Psoas muscle (tissue), 8 donors: ENCODE data around the gene MAJIN. TPM values are rescaled to one million over a fixed set of nuclear protein-coding genes. Genes with fewer than 3 reads are reported as not detected.

Experiments used
- ATAC-seq, 4 donors: fragments of 200-7000 bp; cut with Tn5 transposase; one replicate each; pipeline ENCODE4 v1.9.1; 2020; ENCODE audit warnings: moderate library complexity in 3 of 4, mild to moderate bottlenecking in 2 of 4
- DNase-seq, 2 donors: peaks; one replicate each; pipeline ENCODE4 v3.0.0-alpha.2; 2020
- H3K27ac ChIP-seq: fragments of 200-600 bp; one replicate; pipeline ENCODE4 v1.8.0; 2022
- H3K27me3 ChIP-seq, 3 donors: fragments of 200-600 bp in 1 of 3; one replicate each; pipeline versions ENCODE4 v1.6.1 to v1.8.0; 2013 to 2022; ENCODE audit warnings: low read length in 2 of 3, mild to moderate bottlenecking in 2 of 3, moderate library complexity in 1 of 3; ENCODE audit not compliant: insufficient read depth in 3 of 3
- H3K36me3 ChIP-seq, 2 donors: fragments of 200-600 bp in 1 of 2; one replicate each; pipeline versions ENCODE4 v1.6.1 to v1.8.0; 2013 to 2022; ENCODE audit warnings: low read depth in 1 of 2, mild to moderate bottlenecking in 1 of 2, moderate library complexity in 1 of 2; ENCODE audit not compliant: insufficient read depth in 1 of 2
- H3K4me1 ChIP-seq: fragments of 200-600 bp; one replicate; pipeline ENCODE4 v1.8.0; 2022
- H3K4me3 ChIP-seq: fragments of 200-600 bp; one replicate; pipeline ENCODE4 v1.8.0; 2022; ENCODE audit warnings: mild to moderate bottlenecking
- H3K9me3 ChIP-seq: fragments of 200-600 bp; one replicate; pipeline ENCODE4 v1.8.0; 2022
- WGBS, 3 donors: extraction: QIAGEN DNeasy Blood & Tissue Kit; methylation state at CpG; one replicate each; pipeline versions ENCODE4 v1.1.6 to v1.1.7; 2013; 5-methylcytosine and 5-hydroxymethylcytosine counted together
- intact Hi-C, 2 donors: fragments of 100-400 bp; cut with DNase I; formaldehyde crosslinking; loops; one replicate each; pipeline versions ENCODE4 v1.11.0 to v1.14.2; 2022
- polyA plus RNA-seq, 3 donors: library from polyadenylated mRNA; stranded (reverse); fragments of 200-250 nt; gene quantifications; one replicate each; pipeline ENCODE4 v1.2.3, GENCODE V29; 2013
- total RNA-seq, 4 donors: library from RNA; stranded (reverse); fragmentation: NEBNext Ultra II Directional in 2 of 4; extraction: Animal tissue kit (Norgen Biotek cat#: 25700) in 2 of 4; gene quantifications; one replicate each; pipeline versions ENCODE4 v1.2.1 to v1.2.4, GENCODE V29; 2021 to 2023
- TF ChIP-seq, protein P1 (sequence below): fragments of 200-600 bp; IDR thresholded peaks from one replicate; pipeline ENCODE4 v1.8.0; 2022; ENCODE audit warnings: antibody characterized with exemption
- donor health status: healthy with polysubstance abuse.
- donor health status: DM: no; HTN: no; CAD: no; lungs with moderate emphysema.
- donor health status: Bipolar disorder and iron deficiency.
- donor health status: healthy.
- donor health status: DM: yes; HTN: yes; CAD: no.
- donor health status: DM: no; HTN: no; CAD: no.
- donor health status: DM: no; HTN: no; CAD: no.
- donor health status: DM: yes; HTN: yes; CAD: no.

MAJIN gene
- total and polyA plus RNA-seq, 7 donors, result not detected

DNA sequence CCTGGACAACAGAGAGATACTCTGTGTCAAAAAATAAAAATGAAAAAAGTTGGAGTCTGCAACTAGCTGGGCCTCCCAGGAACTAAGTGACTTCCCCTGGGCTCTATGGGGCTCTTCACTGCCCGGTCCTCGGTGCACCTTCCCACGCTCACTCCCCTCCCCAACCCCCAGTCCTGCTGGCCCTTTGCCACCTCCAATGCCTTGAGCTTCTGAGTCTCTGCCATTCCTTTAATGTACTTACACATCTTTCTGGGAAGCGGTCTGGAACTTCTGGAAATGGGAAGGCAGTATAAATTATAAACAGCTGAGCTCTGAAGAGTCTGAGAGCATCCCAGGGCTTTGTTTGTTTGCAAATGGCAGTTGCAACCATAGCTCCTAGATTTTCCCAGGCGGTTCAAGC is 30.8 kb upstream of the MAJIN start:
- Histone ChIP-seq H3K4me3 (no peak overlapping the region), H3K27me3 (no peaks in the 10 kb centered on the region), H3K4me1 (no peaks in the 10 kb centered on the region), H3K9me3 (no peaks in the 10 kb centered on the region), H3K36me3 (no peaks in the 10 kb centered on the region), H3K27ac (no peak overlapping the region)
- ATAC-seq (no peak), DNase-seq (no peak)
- intact Hi-C loops, result no loop called here
- TF ChIP-seq, protein P1, sequence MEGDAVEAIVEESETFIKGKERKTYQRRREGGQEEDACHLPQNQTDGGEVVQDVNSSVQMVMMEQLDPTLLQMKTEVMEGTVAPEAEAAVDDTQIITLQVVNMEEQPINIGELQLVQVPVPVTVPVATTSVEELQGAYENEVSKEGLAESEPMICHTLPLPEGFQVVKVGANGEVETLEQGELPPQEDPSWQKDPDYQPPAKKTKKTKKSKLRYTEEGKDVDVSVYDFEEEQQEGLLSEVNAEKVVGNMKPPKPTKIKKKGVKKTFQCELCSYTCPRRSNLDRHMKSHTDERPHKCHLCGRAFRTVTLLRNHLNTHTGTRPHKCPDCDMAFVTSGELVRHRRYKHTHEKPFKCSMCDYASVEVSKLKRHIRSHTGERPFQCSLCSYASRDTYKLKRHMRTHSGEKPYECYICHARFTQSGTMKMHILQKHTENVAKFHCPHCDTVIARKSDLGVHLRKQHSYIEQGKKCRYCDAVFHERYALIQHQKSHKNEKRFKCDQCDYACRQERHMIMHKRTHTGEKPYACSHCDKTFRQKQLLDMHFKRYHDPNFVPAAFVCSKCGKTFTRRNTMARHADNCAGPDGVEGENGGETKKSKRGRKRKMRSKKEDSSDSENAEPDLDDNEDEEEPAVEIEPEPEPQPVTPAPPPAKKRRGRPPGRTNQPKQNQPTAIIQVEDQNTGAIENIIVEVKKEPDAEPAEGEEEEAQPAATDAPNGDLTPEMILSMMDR, result no peak
- 56 to 79% (median 79%) methylated on average over 5 of the region's 5 CpGs for WGBS, 3 donors

- Histone ChIP-seq H3K36me3 (no peaks in the 10 kb centered on the region), H3K9me3 (no peaks in the 10 kb centered on the region), H3K4me1 (peaks cover 22% of the 10 kb centered on the region), H3K27me3 (no peaks in the 10 kb centered on the region), H3K4me3 (no peak overlapping the region), H3K27ac (no peak overlapping the region)
- WGBS, 3 donors, result 74 to 100% (median 89%) methylated on average over 1 of the region's 1 CpG
- TF ChIP-seq, protein P1, result no peak
- DNase-seq (no peak), ATAC-seq (no peak)
- intact Hi-C loops, result loop anchor here in 1 of 2 donors (5.0 kb wide), 1 partner anchor 82 kb away; the partner anchor contains the start of gene ATG2A
Measured at GRCh38 chr11:64999478-64999877, 27.6 kb upstream of the MAJIN start.

DNA sequence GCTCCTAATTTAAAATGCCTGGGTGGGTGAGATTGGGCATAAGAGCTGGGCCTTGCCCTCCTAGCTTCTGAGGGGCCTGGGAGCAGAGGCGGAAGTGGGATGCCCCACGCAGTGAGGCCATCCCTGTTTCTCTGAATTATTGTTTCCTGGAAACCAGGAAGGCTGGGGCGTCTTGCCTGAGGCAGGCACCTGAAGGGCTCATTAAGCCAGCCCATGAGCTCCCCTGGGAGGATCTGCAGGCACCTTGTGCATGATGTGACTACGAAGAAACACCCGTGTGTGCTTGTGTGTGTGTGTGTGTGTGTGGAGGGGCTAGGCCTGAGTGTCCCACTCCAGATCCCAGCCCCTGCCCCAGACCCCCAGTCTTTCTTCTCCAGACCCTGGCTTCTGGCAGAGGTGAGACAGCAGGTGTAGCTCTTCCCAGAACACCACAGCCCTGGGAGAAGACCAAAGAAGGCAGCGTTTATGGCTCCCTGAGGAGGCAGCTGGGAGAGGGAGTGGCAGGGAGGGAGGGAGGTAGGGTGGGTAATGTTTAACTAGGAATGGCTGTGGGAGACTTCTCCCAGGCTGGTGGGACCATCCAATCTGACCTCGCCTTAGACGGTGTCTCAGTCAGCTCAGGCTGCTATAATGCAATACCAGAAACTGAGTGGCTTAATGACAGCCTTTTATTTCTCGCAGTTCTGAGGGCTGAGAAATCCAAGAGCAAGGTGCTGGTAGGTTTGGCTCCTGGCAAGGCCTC is 27.0 kb upstream of the MAJIN start:
- WGBS, 3 donors, result 72 to 84% (median 82%) methylated on average over 9 of the region's 9 CpGs
- no peak for ATAC-seq
- TF ChIP-seq, protein P1, result no peak
- Histone ChIP-seq H3K9me3 (no peaks in the 10 kb centered on the region), H3K4me1 (peaks cover 22% of the 10 kb centered on the region), H3K27ac (no peak overlapping the region), H3K4me3 (no peak overlapping the region), H3K36me3 (peaks cover 0 to 2% of the 10 kb centered on the region in 2 donors), H3K27me3 (no peaks in the 10 kb centered on the region)
- intact Hi-C loops, result loop anchor here in 1 of 2 donors (5.0 kb wide), 1 partner anchor 82 kb away; the partner anchor contains the start of gene ATG2A
- no peak for DNase-seq

- H3K27me3 ChIP-seq, result no peaks in the 10 kb centered on the region
- TF ChIP-seq, protein P1, result no peak
- no peak overlapping the region for H3K27ac ChIP-seq
- H3K9me3 ChIP-seq, result no peaks in the 10 kb centered on the region
- peaks cover 0 to 6% of the 10 kb centered on the region in 2 donors for H3K36me3 ChIP-seq
- no peak overlapping the region for H3K4me3 ChIP-seq
- peaks cover 22% of the 10 kb centered on the region for H3K4me1 ChIP-seq
- intact Hi-C loops, result loop anchor here in 1 of 2 donors (5.0 kb wide), 1 partner anchor 81 kb away; the partner anchor contains the start of gene ATG2A
- DNase-seq (no peak), ATAC-seq (no peak)
- WGBS, 3 donors, result 81 to 83% (median 82%) methylated on average over 1 of the region's 1 CpG
Measured at GRCh38 chr11:64998141-64998540, 26.2 kb upstream of the MAJIN start.
